Gastroesophageal sphincter (tissue), 3 donors: ENCODE data around the gene EHMT1.

ENCODE experiments used
- POLR2A ChIP-seq, 2 donors: fragments of 450-650 bp; IDR thresholded peaks; one replicate each; pipeline ENCODE4 v1.6.1; 2017; ENCODE audit warnings: antibody characterized with exemption in 2 of 2, mild to moderate bottlenecking in 2 of 2, moderate library complexity in 1 of 2
- POLR2AphosphoS5 ChIP-seq: sonication (generic); formaldehyde crosslinking; IDR thresholded peaks from one replicate; pipeline ENCODE4 v1.6.1; 2017; ENCODE audit warnings: antibody characterized with exemption
- TF ChIP-seq, protein P1 (sequence below), 4 experiments: fragments of 200-600 bp in 2 of 4; fragments of 450-650 bp in 2 of 4; sonication (generic) in 1 of 4; IDR thresholded peaks; one replicate each; pipeline ENCODE4 v1.5.1; 2017 to 2019; ENCODE audit warnings: antibody characterized with exemption in 4 of 4, mild to moderate bottlenecking in 2 of 4, moderate library complexity in 2 of 4

DNA sequence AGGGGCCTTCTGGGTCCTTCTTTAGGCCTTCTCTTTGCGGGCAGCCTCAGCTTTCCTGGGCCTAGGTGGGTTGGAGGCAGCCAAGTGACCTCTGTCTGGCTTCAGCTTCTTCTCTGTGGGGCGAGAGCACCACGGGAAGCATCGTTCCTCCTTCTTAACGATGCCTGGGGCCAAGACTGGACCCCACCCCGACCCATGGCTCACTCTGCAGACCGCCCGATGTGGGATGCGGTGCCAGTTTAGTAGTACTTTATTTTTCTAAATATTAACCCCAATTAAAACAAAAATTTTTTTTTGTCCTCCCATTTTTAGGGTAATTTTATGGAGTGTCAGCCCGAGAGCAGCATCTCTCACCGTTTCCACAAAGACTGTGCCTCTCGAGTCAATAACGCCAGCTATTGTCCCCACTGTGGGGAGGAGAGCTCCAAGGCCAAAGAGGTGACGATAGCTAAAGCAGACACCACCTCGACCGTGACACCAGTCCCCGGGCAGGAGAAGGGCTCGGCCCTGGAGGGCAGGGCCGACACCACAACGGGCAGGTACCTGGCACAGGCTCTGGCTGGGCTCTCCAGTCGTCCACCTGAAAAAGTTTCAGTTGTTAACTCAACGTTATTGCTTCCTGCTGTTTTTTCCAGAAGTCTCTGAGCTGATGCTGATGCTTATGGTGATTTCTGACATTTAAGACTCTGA lies 157.6 kb downstream of the EHMT1 start:
- TF ChIP-seq, protein P1, sequence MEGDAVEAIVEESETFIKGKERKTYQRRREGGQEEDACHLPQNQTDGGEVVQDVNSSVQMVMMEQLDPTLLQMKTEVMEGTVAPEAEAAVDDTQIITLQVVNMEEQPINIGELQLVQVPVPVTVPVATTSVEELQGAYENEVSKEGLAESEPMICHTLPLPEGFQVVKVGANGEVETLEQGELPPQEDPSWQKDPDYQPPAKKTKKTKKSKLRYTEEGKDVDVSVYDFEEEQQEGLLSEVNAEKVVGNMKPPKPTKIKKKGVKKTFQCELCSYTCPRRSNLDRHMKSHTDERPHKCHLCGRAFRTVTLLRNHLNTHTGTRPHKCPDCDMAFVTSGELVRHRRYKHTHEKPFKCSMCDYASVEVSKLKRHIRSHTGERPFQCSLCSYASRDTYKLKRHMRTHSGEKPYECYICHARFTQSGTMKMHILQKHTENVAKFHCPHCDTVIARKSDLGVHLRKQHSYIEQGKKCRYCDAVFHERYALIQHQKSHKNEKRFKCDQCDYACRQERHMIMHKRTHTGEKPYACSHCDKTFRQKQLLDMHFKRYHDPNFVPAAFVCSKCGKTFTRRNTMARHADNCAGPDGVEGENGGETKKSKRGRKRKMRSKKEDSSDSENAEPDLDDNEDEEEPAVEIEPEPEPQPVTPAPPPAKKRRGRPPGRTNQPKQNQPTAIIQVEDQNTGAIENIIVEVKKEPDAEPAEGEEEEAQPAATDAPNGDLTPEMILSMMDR (IDR thresholded peaks at IDR 0.05), result no peak
- TF ChIP-seq POLR2A (IDR thresholded peaks at IDR 0.05), result no peak
- no peak for TF ChIP-seq POLR2AphosphoS5
